GM19467 (cell line): ENCODE data around the gene PRPF18.

ENCODE experiments used
- ATAC-seq: cut with Tn5 transposase; IDR thresholded peaks from one replicate; pipeline ENCODE4 v1.9.1; 2021; ENCODE audit warnings: mild to moderate bottlenecking, moderate library complexity; ENCODE audit not compliant: unreplicated experiment

Gene PRPF18

DNA sequence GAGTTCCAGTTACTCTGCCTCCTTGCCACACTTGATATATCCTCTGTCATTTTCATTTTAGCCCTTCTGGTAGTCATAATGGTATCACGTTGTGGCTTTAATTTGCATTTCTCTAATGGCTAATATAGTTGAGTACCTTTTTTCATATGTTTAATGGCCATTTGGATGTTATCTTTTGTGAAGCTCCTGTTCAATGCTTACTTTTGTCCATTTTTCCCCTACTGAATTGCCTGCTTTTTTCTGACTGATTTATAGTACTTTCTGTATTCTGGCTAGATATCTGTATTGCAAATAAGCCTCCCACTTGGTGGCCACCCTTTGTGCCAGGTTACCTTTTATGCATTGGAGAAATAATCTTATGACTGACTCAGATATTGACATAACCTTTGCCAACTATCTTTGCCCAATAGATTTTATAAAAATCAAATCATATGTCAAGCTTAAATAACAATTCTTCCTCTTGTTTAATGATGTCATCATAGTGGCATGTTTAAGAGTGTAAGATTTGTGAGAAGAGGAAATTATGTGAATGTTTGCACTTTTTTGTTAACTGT, 50.6 kb downstream of the PRPF18 start:
- no peak for ATAC-seq

DNA sequence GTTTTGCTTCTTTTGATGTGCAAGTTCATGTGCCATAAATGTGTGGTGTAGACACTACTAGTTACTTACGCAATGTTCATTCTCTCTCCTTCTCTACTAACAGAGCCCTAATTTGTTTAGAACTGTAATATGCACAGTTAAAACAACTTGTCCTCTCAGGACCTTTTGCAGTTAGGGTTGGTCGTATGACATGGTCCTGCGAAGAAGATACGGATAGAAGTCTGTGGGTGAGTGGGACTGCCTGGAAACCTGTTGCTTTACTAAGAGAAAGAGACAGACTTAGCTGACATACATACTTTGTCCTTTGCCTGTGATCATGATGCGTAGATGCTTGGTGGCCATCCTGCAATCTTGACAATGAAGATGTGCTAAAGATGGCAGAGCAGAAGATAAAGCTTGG, 51.1 kb downstream of the PRPF18 start:
- no peak for ATAC-seq

DNA sequence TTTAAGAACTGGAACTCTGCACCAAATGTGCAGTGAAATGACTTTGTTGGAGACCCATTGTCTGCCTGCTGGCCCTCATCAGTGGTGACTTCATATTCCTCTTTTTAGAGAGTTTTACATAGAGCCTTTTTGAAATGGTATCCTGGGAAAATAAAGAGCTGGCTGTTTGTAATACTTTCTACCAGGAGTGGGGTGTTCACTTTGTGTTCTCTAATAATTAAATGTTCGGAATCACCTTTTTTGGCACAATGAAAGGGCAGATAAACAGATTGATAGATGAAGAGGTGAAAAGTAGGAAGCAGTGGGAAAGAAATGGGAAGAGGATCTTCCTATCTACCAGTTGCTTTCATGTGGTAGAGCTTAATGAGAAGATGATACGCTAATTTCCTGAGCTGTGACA, 55.5 kb downstream of the PRPF18 start:
- ATAC-seq: no peak

DNA sequence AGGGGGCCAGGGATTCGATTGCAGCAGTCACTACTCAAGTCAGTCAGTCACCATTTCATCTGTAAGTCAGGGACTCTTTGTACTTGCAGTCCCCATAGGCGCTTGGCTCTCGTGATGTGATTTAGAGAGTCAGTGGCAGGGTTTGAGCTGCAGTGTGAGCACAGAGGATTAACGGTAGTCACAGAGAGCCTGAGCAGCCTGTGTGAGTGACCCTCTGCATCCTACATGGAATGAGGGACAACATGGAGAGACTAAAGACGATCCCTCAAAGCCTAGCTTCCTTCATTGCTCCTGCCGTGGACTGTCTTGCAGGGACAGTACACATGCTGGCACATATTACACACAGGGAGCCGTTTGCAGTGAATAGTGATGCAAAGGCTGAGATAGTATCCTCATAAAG, 56.3 kb downstream of the PRPF18 start:
- ATAC-seq: no peak

DNA sequence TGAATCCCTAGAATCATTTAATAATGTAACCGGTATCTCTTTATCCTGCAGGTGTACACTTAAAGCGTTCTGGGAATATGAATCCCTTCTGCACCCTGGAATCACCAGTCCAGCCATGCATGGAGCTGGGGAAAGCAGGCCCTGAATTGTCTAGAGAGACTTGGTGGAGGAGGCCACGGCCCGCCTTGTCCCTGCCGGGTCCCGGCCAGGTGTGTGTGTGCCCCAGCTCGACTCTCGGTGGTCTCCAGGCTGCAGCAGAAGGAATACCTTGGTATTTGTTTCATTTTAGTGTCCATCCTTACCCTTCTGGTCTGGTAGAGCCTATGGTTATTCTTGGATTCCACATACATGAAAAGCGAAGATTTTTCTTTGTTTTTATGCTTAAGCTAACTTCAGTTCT, 58.1 kb downstream of the PRPF18 start:
- ATAC-seq: no peak

DNA sequence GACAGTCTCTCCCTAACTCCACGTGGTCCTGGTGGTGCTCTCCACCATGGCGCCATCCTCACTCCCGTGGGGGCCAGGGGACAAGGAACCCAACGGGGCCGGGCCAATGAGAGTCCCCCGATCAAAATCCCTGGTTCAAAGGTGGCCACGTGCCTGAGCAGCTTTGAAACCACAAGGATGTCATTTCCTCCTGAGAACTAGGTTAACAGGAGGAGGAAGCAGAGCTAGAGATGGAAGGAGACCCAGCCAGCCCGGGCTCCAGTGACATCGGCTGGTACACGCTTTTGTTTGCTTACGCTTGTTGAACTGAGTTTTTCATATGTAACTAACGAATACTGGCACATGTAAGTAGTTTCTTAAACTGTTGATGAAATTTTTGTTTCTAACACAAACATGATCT, 61.7 kb downstream of the PRPF18 start:
- ATAC-seq: no peak

DNA sequence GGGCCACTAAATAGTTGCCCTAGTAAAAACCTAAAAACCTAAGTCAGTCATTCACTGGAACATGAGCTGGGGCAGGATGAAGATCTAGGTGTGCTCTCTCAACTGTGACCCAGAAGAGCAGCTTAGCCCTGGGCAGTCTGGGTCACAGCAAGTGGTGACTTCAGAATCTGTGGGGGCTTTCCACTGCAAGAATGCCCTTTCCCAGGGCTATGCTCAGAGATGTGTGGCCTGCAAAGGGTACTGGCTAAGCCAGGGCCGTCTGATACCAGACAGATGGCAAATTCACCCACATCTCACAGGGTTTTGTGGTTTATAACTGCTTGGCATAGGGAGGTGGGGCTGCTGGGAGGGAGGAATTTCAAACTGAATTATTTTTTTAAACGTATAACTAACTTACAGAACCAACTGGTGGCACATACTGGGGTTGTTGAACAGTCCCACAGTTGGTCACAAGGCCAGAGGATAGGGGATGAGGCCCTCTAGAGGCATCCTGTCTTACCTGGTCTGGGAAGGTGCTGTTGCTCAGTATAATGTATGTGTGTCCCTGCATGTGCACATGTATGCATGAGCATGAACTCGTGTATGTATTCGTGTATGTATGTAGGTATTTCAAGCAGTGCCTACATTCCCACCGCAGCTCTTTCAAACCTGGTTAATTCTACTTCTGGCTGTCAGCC, 63.2 kb downstream of the PRPF18 start:
- no peak for ATAC-seq

DNA sequence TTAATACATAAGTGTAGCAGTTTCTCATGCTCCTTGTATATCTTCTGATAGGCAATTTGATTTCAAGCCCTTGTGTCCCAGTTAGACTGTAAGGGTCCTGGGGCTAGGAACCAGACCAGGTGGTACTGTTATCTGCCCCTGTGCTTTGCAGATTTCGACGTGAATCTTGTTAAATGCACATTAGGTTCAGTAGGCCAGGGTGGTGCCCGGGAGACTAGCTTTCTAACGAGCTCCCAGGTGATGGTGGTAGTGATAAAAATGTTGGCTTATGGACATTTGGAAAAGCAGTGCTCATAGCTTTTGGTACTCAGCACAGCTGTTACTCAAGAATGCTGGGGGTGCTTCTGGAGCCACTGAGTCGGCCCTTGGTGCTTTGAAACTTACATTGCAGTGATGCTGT, 64.2 kb downstream of the PRPF18 start:
- no peak for ATAC-seq

DNA sequence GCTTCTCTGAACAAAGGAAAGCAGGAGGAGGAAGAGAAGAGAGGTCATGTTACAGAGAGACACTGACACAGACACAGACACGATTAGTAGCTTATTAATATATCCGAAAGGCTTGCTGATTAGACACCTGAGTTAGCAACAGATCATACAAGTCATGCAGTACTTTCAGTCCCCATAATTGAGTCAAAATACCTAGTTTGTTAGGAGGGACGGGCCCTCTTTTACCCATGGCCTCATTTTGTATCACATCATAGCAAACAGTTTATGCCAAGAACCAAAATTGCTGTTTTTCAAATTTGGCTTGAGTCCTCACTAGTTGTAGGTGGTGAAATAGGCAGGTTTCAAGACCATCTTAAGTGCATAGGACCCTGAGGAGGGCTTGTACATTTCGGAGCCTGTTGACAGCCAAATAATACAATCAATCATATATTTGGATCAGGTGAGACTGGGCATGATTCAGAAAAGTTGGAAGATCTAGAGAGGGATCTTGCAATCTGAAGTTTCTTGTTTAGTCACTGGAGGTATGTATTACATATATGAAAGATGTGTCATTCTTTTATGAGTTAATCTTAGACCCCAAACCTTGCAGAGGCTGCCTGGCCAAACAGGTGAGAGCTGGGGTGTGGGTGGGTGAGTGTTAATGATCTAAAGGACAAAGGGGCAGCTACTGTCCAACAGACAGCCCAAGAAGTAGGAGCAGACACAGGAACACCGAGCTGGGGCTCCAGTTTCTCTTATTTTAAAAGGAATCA, 65.4 kb downstream of the PRPF18 start:
- no peak for ATAC-seq

DNA sequence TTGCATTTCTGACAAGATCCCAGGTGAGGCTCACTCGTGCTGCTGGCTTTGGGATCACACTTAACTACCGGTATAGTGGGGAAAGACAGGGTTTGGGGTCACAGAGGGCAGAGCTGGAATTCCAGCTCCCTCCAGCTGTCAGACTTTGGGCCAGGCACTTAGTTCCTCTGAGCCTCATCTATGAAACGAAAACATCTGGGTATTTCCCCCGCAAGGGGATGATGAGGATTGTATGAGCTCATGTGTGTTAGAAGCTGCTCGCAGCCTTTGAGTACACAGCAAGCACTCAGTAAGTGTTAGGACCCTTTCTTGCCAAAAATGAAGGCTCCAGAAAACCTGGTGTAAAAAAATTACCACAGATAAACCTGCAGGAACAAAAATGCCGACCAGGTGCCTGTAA, 66.1 kb downstream of the PRPF18 start:
- no peak for ATAC-seq

DNA sequence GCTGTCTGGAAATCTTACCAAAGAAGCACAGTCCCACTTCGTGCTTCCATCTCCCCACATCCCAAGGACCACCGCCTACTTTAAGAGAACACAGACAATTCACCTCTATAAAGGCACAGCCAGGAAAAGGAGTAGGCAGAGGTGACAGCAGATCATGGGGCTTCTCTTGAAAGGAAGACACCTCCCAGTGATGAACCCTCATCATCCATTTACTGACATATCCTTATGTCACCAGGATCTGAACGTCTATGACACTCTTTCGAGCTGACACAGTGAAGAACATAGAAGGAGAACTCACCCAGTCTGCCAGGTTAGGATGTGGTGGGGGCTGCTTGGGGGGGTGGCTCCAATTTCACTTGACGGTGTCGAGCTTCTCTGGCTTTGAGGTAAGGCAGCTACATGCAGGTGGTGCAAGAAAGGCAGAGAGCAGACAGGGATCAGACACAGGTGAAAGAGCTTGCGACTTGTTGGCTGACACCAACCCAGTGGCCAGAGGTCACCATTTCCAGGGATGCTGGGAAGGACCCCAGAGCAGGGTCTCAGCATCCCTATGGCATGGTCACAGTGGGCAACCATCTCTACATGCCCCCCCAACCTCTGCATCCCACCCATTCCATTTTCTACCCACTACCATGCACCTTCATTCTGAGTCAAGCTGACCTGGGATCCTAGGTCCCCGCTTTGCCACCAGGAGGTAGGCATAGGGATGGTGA, 67.5 kb downstream of the PRPF18 start:
- no peak for ATAC-seq

DNA sequence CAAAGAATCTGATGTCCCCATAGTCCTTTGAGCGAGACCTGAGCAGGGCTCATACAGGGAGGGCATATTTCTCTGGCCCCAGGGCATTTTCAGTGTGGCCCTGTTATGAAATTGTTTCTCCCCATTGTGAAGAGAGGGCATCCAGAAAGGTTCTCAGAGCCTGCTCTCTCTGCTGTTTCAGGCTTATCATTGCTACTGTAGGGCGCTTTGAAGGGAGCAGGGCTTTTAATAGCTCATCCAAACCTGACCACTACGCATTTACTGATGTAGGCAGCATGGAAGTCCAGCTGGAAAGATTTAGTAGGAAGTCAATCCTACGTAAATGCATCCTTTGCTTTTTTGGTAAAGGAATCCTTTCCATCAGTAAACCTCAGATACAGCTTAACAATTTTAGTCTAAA, 68.1 kb downstream of the PRPF18 start:
- no peak for ATAC-seq

DNA sequence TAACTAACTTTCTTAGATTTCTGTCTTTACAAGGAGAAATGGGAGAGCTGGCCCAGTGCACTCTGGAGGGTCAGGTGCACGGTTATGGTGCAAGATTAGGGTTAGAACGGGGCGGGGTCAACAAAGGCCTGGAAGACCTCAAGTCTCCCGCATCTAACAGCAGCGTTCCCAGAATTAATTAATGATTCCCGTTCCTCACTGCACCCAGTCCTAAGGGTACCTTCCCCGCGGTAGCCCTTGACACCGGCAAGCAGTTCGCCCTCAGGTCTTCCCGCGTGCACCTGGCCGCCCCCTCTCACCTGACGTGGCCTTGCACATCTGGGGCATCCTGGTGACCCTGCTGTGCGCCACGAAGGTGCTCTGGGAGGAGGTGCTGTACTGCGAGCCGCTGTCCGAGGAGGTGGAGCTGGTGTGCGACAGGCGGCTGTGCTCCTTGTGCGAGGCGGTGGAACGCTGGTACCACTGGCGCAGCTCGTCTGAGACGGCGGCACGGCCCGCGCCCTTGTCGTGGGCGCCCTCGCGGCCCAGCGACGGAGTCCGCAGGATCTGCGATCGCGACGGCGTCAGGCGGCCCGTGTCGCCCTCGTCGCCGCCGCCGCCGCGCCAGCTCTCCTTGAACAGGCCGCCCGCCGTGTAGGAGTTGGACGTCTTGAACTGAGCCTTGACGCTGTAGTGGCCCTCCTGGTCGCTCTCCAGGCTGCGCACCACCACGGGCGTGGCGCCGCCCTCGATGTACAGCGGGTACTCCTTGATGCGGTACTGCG, 69.8 kb downstream of the PRPF18 start:
- no peak for ATAC-seq

DNA sequence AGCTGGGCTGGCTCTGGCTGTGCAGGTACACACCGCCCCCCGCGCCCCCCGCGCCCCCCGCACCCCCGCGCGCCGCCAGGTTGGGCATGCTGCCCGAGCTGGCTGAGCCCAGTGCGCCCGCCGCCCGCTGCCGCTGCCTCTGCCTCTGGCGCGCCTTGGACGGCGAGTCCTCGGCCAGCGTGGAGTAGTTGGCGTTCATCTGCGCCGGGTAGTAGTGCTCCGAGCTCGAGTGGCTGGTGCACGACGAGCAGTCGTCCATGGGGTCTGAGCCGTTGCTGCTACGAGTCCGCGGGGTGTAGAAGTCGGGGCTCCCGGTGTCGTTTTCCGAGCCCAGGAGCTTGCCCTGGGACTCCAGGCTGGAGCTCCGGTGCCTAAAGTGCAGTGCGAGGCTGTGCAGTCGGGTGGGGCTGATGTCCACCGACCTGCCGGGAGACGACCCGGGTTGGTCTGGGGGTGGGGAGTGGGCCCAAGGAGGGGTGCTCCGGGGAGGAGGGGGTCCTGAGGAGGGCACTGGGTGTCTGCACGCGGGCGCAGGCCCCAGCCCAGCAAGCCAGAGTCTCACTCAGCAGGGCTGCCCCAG, 70.4 kb downstream of the PRPF18 start:
- no peak for ATAC-seq

DNA sequence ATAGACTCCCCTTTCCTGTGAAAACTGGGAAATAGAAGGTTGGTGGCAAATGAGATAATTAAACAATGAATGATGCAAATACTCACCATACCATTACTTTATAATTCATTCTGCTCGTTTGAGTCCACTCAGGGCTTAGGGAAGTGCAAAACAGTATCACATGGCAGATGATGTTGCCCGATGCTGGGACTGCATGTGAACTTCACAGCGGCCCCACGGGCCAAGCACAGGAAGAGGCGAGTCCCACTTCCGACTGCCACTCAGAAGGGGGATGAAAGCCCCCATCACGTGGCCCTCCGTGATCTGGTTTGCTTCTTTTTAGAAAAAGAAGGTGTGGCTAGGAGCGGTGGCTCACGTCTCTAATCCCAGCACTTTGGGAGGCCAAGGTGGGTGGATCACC, 71.5 kb downstream of the PRPF18 start:
- no peak for ATAC-seq

DNA sequence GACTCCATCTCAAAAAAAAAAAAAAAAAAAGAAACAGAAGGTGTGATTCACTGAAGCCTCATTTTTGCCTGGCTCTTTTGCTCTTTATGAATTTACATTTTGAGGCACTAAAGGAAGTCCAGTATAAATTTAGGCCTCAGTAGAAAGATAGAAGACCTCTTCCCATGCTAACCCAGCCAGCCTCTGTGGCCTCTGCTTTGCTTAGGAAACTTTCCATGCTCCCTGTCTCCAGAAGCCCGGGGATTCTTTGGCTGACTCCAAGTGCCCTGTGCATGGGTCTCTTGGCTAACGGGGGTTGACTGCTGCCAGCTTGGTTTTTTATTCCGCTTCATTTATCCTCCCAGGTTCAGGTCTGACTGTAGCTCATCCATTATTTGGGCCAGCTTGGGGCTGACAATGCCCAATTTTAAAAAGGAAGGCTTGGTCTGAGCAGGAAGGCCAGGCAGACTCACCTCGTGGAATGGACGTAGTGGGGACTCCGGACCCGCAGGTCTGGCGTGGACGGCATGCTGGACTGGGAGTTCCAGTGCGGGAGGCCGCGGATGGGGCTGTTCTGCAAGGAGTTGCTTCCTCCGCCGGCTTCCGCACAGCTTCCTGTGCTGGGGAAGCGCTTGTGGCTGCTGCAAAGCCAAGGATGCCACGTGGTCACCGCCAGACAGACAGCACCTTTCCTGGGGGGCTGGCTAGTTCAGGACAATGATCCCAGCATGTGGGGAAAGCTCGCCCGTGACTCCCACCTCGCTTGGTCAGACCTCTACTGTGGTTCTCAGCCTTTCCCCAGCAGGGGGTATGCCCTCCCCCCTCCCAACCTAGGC, 72.3 kb downstream of the PRPF18 start:
- ATAC-seq: no peak

DNA sequence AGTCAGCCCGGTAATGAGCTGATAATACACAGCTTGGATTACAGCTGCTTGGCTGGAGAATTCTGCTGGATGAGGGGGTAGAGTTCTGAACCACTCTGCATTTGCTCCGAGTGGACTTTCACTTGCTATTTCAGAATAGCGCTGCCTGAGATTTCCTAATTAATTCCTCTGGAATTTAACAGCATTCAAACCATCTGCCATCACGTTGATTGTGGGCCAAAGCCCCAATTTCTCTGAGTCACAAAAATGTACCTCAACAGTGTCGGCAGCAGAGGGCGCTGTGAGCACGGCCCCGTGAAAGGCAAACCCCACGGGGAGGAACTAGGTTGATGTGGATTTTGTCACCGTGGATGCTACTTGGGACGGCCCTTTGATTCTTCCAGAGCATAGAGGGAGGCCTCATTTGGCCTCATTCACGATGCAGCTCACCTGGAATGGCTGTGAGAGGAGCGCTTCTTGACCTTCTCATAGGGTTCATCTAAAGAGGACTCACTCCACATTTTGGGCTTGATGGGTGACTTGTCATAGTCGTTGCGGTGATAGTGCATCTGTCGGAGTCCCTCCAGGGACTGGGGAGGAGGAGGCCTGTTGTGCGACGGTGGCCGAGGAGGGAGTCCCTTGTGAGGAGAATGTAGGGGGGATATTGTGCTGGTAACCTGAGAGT, 73.3 kb downstream of the PRPF18 start:
- ATAC-seq: no peak

DNA sequence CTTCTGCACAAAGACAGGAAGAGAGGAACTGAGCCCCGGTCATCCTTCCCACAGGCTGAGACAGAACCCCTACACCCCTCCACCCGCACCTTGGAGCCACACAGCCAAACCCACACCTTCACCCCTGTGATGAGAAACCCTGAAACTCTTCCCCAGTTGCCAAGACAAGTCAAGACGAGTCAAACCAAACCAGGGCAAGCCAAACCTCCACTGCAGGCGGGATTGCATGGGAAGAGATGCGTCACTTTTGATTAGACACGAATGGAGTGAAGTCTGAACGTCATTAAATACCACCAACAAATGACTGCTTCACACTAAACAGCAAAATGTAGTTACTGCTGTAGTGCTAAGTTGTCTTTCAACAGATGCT, 73.8 kb downstream of the PRPF18 start:
- no peak for ATAC-seq

DNA sequence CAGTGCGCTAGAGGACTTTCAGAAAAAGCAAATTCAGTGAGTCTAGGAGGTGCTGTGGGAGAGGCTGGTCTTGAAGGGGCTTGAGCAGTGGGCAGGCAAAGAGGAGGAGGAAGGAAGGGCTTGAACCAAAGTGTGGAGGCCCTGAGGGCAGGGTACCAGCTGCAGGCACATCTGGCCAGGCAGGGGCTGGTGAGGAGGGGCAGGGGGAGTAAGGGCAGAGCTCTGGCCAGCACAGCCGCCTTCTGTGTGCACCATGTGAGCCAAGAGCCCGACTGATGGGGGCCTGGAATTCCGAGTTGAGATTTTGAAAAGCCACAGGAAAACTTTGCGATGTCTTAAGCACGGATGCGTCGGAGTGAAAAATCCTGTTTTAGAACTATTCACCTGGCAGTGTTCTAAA, 74.5 kb downstream of the PRPF18 start:
- no peak for ATAC-seq
